GM10266 (cell line): ENCODE data around the gene PGAP3.

ENCODE experiments used
- DNase-seq: peaks from one replicate; pipeline ENCODE4 v3.0.0; 2012; ENCODE audit errors: extremely low spot score
- CTCF ChIP-seq: IDR thresholded peaks from 2 replicates; pipeline ENCODE4 v1.5.1; 2012; ENCODE audit warnings: mild to moderate bottlenecking, low read depth; ENCODE audit not compliant: control insufficient read depth, insufficient read depth; ENCODE audit errors: missing control alignments

Gene PGAP3

GRCh38 chr17:39624313-39624712 lies 63.5 kb downstream of the PGAP3 start:
- no peak for TF ChIP-seq CTCF
- DNase-seq = no peak

- peak; percentile 86 for DNase-seq
- peak; percentile 95 for TF ChIP-seq CTCF
These were observed 64.4 kb downstream of the PGAP3 start for GRCh38 chr17:39623356-39623950.

GRCh38 chr17:39622380-39623006 lies 65.4 kb downstream of the PGAP3 start:
- no peak for DNase-seq
- no peak for TF ChIP-seq CTCF

GRCh38 chr17:39621523-39622379 lies 66.1 kb downstream of the PGAP3 start:
- DNase-seq = peak; percentile 92
- peak; percentile 100 for TF ChIP-seq CTCF
